Esophagus muscularis mucosa (tissue), 4 donors: ENCODE data around the gene FMN1. TPM values are rescaled to one million over a fixed set of nuclear protein-coding genes. Genes with fewer than 3 reads are reported as not detected.

Experiments
- DNase-seq: peaks from one replicate; pipeline ENCODE4 v3.0.0-alpha.2; 2017; ENCODE audit errors: extremely low spot score
- H3K27ac ChIP-seq, 4 donors: fragments of 200-600 bp; sonication (generic); replicated peaks in 1 of 4; 1 replicate in 3 of 4; 2 replicates in 1 of 4; pipeline ENCODE4 v1.5.1; 2016 to 2019; ENCODE audit warnings: mild to moderate bottlenecking in 1 of 4
- H3K27me3 ChIP-seq, 4 donors: fragments of 200-600 bp; sonication (generic); one replicate each; pipeline versions ENCODE4 v1.5.1 to v1.6.0; 2016 to 2019
- H3K36me3 ChIP-seq, 4 donors: fragments of 200-600 bp; sonication (generic); one replicate each; pipeline ENCODE4 v1.5.1; 2016 to 2019
- H3K4me1 ChIP-seq, 4 donors: fragments of 200-600 bp; sonication (generic); one replicate each; pipeline ENCODE4 v1.5.1; 2016 to 2019
- H3K4me3 ChIP-seq, 4 donors: fragments of 200-600 bp; sonication (generic); 1 replicate in 2 of 4; 2 replicates in 2 of 4; pipeline ENCODE4 v1.5.1; 2016 to 2019; ENCODE audit warnings: mild to moderate bottlenecking in 4 of 4, moderate library complexity in 1 of 4
- H3K9me3 ChIP-seq, 4 donors: fragments of 200-600 bp; sonication (generic); 1 replicate in 3 of 4; 2 replicates in 1 of 4; pipeline ENCODE4 v1.5.1; 2016 to 2019
- CTCF ChIP-seq, 3 experiments: fragments of 200-600 bp in 2 of 3; fragments of 450-650 bp in 1 of 3; sonication (generic) in 2 of 3; IDR thresholded peaks; one replicate each; pipeline ENCODE4 v1.5.1; 2017 to 2019; ENCODE audit warnings: antibody characterized with exemption in 3 of 3, mild to moderate bottlenecking in 2 of 3, moderate library complexity in 1 of 3
- EP300 ChIP-seq: sonication (generic); formaldehyde crosslinking; IDR thresholded peaks from one replicate; pipeline ENCODE4 v1.6.1; 2017; ENCODE audit warnings: antibody characterized with exemption
- POLR2A ChIP-seq: fragments of 450-650 bp; IDR thresholded peaks from one replicate; pipeline ENCODE4 v1.6.1; 2017; ENCODE audit warnings: antibody characterized with exemption, moderate library complexity, mild to moderate bottlenecking, low read depth
- POLR2AphosphoS5 ChIP-seq, 2 donors: sonication (generic); formaldehyde crosslinking; IDR thresholded peaks; one replicate each; pipeline ENCODE4 v1.6.1; 2017; ENCODE audit warnings: antibody characterized with exemption in 2 of 2
- WGBS: methylation state at CpG from one replicate; pipeline ENCODE4 v1.1.5; 2018; 5-methylcytosine and 5-hydroxymethylcytosine counted together
- intact Hi-C: fragments of 100-400 bp; cut with DNase I; formaldehyde crosslinking; loops from one replicate; pipeline ENCODE4 v1.15.1; 2023
- total RNA-seq, 4 donors: library from RNA; depleted of rRNA; stranded (reverse); fragments of >200 nt; gene quantifications; one replicate each; pipeline versions ENCODE4 v1.1.0 to v1.2.1, GENCODE V29; 2016

Gene FMN1
- total RNA-seq, 4 donors from 2014 or later, result 4.8 to 12.5 (median 8.6) TPM

- Histone ChIP-seq H3K27ac (no peak overlapping the region), H3K4me1 (peaks cover 0 to 15% (median 9%) of the 10 kb centered on the region in 4 donors), H3K4me3 (no peak overlapping the region), H3K36me3 (no peaks in the 10 kb centered on the region), H3K9me3 (no peaks in the 10 kb centered on the region), H3K27me3 (no peaks in the 10 kb centered on the region)
- WGBS, result 98% methylated on average over 3 of the region's 3 CpGs
- intact Hi-C loops, result no loop called here
- TF ChIP-seq CTCF (IDR thresholded peaks at IDR 0.05) (no peak), POLR2AphosphoS5 (IDR thresholded peaks at IDR 0.05) (no peak), POLR2A (no peak), EP300 (no peak)
- no peak for DNase-seq
Measured at GRCh38 chr15:33096134-33096533, 98.4 kb downstream of the FMN1 start.

GRCh38 chr15:33095641-33096040 lies 98.9 kb downstream of the FMN1 start:
- no peak for DNase-seq
- no peak for TF ChIP-seq CTCF (IDR thresholded peaks at IDR 0.05)
- TF ChIP-seq POLR2AphosphoS5 (IDR thresholded peaks at IDR 0.05), result no peak
- no peak for TF ChIP-seq POLR2A
- no peak for TF ChIP-seq EP300
- Histone ChIP-seq H3K4me3 (no peak overlapping the region), H3K36me3 (no peaks in the 10 kb centered on the region), H3K4me1 (peaks cover 0 to 17% (median 9%) of the 10 kb centered on the region in 4 donors), H3K27ac (no peak overlapping the region), H3K9me3 (no peaks in the 10 kb centered on the region), H3K27me3 (no peaks in the 10 kb centered on the region)
- intact Hi-C loops, result no loop called here
- 96% methylated on average over 2 of the region's 2 CpGs for WGBS

- Histone ChIP-seq H3K4me1 (peaks cover 0 to 30% (median 21%) of the 10 kb centered on the region in 4 donors), H3K27me3 (no peaks in the 10 kb centered on the region), H3K36me3 (no peaks in the 10 kb centered on the region), H3K9me3 (no peaks in the 10 kb centered on the region), H3K4me3 (no peak overlapping the region), H3K27ac (no peak overlapping the region)
- 21% methylated on average over 2 of the region's 2 CpGs for WGBS
- TF ChIP-seq CTCF (IDR thresholded peaks at IDR 0.05) (no peak), POLR2A (no peak)
- intact Hi-C loops, result no loop called here
- DNase-seq, result no peak
Measured at GRCh38 chr15:33094336-33094735, 100.2 kb downstream of the FMN1 start.

- TF ChIP-seq EP300 (no peak), POLR2AphosphoS5 (IDR thresholded peaks at IDR 0.05) (no peak), POLR2A (no peak), CTCF (IDR thresholded peaks at IDR 0.05) (no peak)
- intact Hi-C loops, result no loop called here
Measured at GRCh38 chr15:33093222-33093621, 101.3 kb downstream of the FMN1 start.

GRCh38 chr15:33091983-33092693 lies 102.4 kb downstream of the FMN1 start:
- 64% methylated on average over 15 of the region's 15 CpGs for WGBS
- Histone ChIP-seq H3K27ac (no peak overlapping the region), H3K4me1 (peaks cover 0 to 34% (median 25%) of the 10 kb centered on the region in 4 donors), H3K36me3 (no peaks in the 10 kb centered on the region), H3K4me3 (no peak overlapping the region), H3K27me3 (no peaks in the 10 kb centered on the region), H3K9me3 (no peaks in the 10 kb centered on the region)
- TF ChIP-seq EP300 (no peak), POLR2A (no peak), CTCF (IDR thresholded peaks at IDR 0.05) (no peak), POLR2AphosphoS5 (IDR thresholded peaks at IDR 0.05) (no peak)
- intact Hi-C loops, result no loop called here
- no peak for DNase-seq

More at GRCh38 chr15:33093222-33093621, 101.3 kb downstream of the FMN1 start:
- 80% methylated on average over 2 of the region's 2 CpGs for WGBS
- Histone ChIP-seq H3K9me3 (no peaks in the 10 kb centered on the region), H3K27ac (no peak overlapping the region), H3K36me3 (no peaks in the 10 kb centered on the region), H3K27me3 (no peaks in the 10 kb centered on the region), H3K4me1 (peaks cover 0 to 34% (median 25%) of the 10 kb centered on the region in 4 donors), H3K4me3 (no peak overlapping the region)
- no peak for DNase-seq
